Measurements from ENCODE around the gene TMPRSS4. TPM values are rescaled to one million over a fixed set of nuclear protein-coding genes. Genes with fewer than 3 reads are reported as not detected.

TMPRSS4 gene
- total and polyA plus RNA-seq, 2 experiments from 2014 or later: 0.10 to 0.58 TPM

- TF ChIP-seq CTCF (conservative IDR thresholded peaks at IDR 0.05; ENCODE audit: low read depth in 2 of 2): no peak
- no peak for TF ChIP-seq EZH2 (IDR thresholded peaks at IDR 0.05; ENCODE audit: low read depth, unreplicated experiment)
- TF ChIP-seq NANOG (IDR thresholded peaks at IDR 0.05; ENCODE audit: borderline replicate concordance): no peak
- TF ChIP-seq POLR2AphosphoS5 (IDR thresholded peaks at IDR 0.05; ENCODE audit: low read depth): no peak
- TF ChIP-seq CREB1 (CRISPR knock-in tag; IDR thresholded peaks at IDR 0.05; ENCODE audit: low read depth): no peak
Measured at GRCh38 chr11:118081241-118081958, 4.5 kb downstream of the TMPRSS4 start (continued).

GRCh38 chr11:118082880-118083552 lies 6.1 kb downstream of the TMPRSS4 start:
- Histone ChIP-seq H3K27me3 (ENCODE audit: insufficient read depth) (no peaks in the 10 kb centered on the region), H3K36me3 (ENCODE audit: insufficient read depth) (no peaks in the 10 kb centered on the region), H4K20me1 (replicated peaks; ENCODE audit: insufficient read depth) (no peaks in the 10 kb centered on the region), H3K9me2 (ENCODE audit: insufficient read depth) (no peaks in the 10 kb centered on the region), H3K4me1 (ENCODE audit: insufficient read depth) (no peaks in the 10 kb centered on the region), H3F3A (replicated peaks; ENCODE audit: low read depth) (no peaks in the 10 kb centered on the region), H3K27ac (ENCODE audit: low read depth) (no peak overlapping the region), H3K79me2 (replicated peaks; ENCODE audit: insufficient read depth) (no peaks in the 10 kb centered on the region), H3K4me3 (no peak overlapping the region), H3K4me2 (no peak overlapping the region), H2AFZ (peak overlapping the region; percentile 73; the same call in 1 of the 2 replicates)
- Mint-ChIP-seq H3K4me3 (no peak overlapping the region), H3K27ac (peak overlapping the region; percentile 17; the same call in 1 of the 2 replicates), H3K9me3 (peaks cover 12% of the 10 kb centered on the region; the same call in 2 of the 3 replicates), H3K4me1 (peaks cover 10% of the 10 kb centered on the region), H3K36me3 (ENCODE audit: low read depth) (no peaks in the 10 kb centered on the region; the same call in 2 of the 3 replicates), H3K27me3 (ENCODE audit: insufficient read depth, low read depth, poor library complexity) (no peaks in the 10 kb centered on the region)
- ATAC-seq (peak; percentile 80), DNase-seq (ENCODE audit: low spot score) (no peak)
- TF ChIP-seq ETS1 (IDR thresholded peaks at IDR 0.05) (no peak), ZNF462 (CRISPR knock-in tag; IDR thresholded peaks at IDR 0.05) (no peak), EZH2phosphoT487 (IDR thresholded peaks at IDR 0.05; ENCODE audit: unreplicated experiment) (no peak), CREB1 (CRISPR knock-in tag; IDR thresholded peaks at IDR 0.05; ENCODE audit: low read depth) (no peak), EZH2 (IDR thresholded peaks at IDR 0.05; ENCODE audit: low read depth, unreplicated experiment) (no peak), STAT1 (IDR thresholded peaks at IDR 0.05; ENCODE audit: unreplicated experiment) (no peak), CTCF (conservative IDR thresholded peaks at IDR 0.05; ENCODE audit: low read depth in 2 of 2) (no peak)
